HL-60/S4 (cell line): ENCODE data around the gene ZNF665.
"Not testable (repeated sequence)": the region's sequence is repeated elsewhere in the genome, so short reads cannot be mapped to it uniquely, and the experiment has no call there.

Experiments
- in situ Hi-C: fragments of 300-500 bp; cut with MboI; formaldehyde crosslinking; loops from 2 replicates; pipeline ENCODE4 v1.14.3; 2022; ENCODE audit warnings: low sequenced_read_pairs

ZNF665 gene

DNA sequence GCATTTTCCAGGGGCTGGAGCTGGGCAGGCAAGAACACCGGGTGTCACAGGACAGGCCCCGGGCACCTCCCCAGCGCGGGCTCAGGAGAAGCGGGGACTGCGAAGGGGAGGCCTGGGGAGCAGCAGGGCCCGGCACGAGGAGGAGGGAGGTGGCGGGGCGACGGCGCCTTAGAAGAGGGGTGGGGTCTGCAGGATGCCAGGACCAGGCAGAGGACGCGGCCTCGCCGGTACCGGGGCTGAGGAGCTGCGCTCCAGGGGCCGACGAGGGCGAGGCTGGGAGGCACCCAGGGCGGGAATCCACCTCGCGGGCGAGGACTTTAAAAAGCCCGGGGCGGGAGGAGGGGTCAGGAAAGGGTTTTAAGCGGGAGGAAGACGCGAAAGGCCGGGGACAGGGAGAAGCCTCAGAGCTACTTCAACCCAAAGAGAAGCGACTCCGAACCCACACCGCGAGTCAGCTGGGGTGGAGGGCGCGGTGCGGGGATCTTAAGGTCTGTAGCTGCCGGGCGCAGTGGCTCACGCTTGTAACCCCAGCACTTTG lies 35.0 kb downstream of the ZNF665 start:
- in situ Hi-C loops, result no loop called here

DNA sequence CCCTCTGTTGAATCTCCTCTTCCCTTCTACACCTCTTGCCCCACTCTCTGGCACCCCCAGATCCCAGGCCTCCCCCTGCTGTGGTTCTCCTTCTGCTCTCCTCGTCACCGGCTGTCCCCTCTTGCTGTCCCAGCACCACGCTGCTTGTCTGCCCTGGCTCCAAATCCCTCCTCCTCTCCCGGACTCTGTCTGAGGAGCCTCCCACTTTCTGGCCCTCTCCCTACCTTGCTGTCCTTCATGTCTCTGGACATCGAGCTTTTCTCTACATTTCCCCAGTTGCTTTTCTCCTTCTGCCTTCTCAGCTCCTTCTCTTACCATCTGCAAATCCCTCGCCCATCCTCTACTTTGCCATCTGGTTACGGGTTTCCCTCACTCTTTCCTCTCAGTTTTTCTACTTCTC lies 35.5 kb downstream of the ZNF665 start:
- in situ Hi-C loops, result no loop called here

DNA sequence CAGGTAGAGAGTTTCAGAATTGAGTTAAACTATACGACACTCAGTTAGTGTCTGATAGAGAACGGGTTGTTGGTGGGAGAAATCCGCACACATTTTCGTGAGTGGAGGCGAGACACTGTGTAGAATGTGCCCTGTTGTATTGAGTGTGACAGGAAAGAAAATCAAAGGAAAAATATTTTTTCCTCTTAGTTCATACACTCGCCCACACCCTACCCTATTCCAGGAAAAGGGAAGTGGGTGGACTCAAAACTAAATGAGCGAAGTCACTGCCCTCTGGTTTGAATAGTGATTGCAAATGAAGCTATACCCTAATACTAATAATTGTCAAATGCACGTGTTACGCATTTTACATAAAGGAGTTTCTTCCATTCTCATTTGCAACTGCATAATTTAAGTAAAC lies 36.3 kb downstream of the ZNF665 start:
- in situ Hi-C loops, result no loop called here

DNA sequence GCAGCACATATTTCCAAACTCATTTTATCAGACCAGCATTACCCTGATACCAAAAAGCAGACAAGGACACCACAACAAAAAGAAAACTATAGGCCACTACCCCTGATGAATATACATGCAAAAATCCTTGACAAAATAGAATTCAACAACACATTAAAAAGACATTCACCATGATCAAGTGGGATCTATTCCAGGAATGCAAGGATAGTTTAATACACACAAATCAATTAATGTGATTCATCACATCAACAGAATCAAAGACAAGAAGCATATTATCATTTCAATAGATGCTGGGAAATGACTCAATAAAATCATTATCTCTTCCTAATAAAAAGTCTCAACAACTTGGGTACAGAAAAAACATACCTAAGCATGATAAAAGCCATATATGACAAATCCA lies 45.5 kb downstream of the ZNF665 start:
- in situ Hi-C loops, result no loop called here

DNA sequence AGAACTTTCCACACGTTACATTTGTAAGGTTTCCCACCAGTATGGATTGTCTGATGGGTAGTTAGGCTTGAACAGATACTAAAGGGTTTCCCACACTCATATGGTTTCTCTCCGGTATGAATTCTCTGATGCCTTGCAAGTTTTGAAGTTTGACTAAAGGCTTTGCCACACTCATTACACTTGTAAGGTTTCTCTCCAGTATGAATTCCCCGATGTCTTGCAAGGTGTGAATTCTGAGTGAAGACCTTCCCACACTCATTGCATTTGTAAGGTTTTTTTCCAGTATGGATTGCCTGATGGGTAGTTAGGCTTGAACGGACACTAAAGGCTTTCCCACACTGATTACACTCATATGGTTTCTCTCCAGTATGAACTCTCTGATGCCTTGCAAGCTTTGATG lies 52.8 kb downstream of the ZNF665 start:
- in situ Hi-C loops, result no loop called here

DNA sequence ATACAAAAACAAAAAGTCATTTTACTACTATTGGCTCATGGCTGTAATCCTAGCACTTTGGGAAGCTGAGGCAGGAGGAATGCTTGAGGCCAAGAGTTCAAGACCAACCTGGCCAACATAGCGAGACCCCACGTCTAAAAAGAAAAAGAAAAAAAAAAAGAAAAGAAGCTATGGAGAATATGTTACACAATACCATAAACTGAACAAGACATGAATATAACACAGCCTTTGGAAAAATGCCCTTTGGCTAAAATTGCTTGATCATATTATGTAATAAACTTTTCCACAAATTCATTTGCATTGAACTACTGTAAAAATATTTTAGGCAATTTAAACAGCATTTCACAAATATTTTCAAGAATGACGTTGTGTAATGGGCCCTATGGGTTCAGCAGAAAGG lies 56.7 kb downstream of the ZNF665 start:
- in situ Hi-C loops, result no loop called here

DNA sequence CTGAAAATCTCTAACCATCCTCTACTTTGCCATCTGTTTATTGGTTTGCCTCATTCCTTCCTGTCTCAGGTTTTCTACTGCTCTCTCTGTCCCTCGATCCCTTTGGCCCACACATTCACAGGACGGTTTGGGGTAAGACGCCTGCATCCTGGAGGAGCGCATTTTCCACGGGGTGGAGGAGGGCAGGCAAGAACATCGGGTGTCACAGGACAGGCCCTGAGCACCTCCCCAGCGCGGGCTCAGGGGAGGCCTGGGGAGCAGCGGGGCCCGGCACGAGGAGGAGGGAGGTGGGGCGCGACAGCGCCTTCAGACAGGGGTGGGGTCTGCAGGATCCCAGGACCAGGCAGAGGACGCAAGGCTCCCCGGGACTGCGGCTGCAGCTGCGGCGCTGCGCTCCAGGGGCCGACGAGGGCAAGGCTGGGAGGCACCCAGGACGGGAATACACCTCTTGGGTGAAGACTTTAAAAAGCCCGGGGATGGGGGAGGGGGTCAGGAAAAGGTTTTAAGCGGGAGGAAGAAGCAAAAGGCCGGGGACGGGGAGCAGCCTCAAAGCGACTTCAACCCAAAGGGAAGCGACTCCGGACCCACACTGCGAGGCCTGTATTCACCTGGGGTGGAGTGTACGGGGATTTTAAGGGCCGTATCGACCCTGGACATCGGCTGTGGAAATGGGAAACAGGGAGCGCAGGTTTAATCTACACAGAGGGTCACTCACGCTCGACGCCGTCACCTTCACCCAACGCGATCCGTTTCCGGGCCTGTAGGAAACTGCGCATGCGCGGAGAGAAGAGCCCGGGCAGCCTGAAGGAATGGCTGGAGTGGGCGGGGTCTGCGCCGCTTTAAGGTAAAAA lies 60.8 kb downstream of the ZNF665 start, which contains the start of gene ZNF415:
Gene ZNF415, minus strand, starts transcription at position 770 of the 851 bp plus-strand sequence. CDS start 10,234 bp downstream, outside the sequence.
- in situ Hi-C loops, result no loop called here

DNA sequence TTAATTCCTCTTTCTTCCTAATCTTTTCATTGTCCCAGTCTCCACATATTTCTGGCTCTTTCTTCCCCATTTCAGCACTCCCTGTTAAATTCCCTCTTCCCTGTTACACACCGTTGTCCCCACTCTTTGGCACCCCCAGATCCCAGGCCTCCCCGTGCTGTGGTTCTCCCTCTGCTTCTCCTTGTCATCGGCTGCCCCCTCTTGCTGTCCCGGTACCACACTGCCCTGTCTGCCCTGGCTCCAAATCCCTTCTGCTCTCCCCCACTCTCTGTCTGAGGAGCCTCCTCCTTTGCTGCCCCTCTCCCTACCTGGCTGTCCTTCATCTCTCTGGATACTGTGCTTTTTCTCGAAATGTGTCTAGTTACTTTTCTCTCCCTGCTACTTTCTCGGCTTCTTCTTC lies 61.4 kb downstream of the ZNF665 start:
- in situ Hi-C loops, result no loop called here

DNA sequence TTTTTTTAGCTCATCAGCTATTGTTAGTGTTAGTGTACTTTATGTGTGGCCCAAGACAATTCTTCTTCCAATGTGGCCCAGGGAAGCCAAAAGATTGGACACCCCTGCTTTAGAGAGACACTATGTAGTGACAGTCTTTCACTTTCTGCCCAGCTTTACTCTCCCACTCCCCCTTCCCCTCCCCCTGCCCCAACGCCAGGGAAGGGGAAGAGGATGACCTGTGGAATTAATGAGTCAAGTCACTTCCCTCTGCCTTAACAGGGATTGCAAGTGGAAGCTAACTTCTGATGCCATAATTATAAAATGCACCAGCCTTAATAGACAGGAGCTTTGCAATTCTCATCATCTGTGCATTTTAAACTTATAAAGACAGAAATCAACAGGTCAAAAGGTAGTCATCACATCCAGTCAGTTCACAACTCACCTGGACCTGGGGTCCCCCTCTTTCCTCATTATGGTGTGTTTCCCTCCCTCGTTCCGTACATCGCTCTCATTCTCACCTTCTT lies 62.0 kb downstream of the ZNF665 start:
- in situ Hi-C loops, result no loop called here

DNA sequence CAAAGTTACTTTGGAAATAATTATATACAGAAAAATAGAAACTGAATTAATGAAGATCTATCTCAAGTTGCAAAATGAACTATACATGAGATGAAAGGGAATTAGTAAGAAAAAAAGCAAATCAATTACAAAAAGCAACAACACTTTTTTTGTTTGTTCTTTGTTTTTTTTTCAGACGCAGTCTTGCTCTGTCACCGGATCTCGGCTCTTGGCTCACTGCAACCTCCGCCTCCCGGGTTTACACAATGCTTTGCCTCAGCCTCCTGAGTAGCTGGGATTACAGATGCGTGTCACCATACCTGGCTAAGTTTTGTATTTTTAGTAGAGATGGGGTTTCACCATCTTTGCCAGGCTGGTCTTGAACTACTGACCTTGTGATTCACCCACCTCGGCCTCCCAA lies 62.7 kb downstream of the ZNF665 start:
- in situ Hi-C loops, result no loop called here

DNA sequence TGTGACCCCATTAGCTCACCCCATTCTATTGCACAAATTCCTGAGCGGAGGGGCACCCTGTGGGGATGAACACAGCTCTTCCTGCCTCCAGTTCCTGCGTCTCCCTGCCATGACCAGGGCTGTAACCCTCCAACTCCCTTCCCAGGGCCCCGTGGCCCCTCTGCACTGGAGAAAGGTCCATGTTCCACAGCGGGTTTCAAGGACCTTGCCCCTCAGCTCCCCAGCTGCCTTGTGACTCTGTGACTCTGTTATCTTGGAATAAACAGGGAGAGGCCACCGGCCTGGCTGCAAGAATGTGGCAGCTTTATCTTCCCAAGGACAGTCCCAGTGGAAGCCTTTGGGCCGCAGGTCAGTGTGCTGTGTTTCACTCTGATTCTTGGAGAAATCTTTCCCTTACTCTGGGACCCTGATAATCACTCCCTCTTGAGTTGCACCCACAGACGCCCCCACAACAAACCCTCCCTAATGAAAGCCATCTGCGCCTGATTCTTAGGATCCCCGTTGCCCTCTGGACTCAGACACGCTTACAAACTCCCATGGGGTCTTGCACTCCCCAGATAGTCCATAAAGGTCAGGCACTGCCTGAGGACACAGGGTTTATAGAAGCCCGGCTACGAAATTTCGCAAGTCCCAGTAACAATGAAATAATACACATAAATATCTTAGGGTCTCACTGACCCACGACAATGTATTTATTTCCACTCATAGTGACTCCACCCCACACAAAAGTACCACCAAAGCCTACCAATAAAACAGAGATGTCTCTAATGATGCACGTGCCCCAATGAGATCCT lies 66.2 kb downstream of the ZNF665 start:
- in situ Hi-C loops, result not testable (repeated sequence)

DNA sequence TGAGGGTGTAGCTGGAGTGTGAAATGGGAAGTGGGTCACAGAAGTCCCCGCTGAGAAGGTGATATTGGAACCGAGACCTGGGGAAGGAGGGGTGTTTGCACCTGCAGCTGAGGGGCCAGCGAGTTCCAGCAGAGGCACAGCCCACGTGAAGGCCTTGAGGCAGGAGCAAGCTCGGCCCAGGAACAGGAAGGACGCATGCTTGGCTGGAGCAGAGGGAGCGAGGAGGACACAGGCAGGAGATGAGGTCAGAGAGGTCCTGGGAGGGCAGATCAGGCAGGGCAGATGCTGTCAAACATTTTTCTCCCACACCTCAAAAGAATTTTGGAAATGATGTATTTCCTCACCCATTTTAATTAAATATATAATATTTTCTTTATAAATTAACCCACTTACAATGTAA lies 69.8 kb downstream of the ZNF665 start:
- in situ Hi-C loops, result no loop called here
